ENCODE results near the gene RCCD1.

RCCD1 gene

GRCh38 chr15:90945091-90945490 lies 9.6 kb upstream of the RCCD1 start:
- H3K27me3 ChIP-seq (ENCODE audit: insufficient read depth, poor library complexity, severe bottlenecking), result no peaks in the 10 kb centered on the region
- peaks cover 9% of the 10 kb centered on the region for H3K4me1 ChIP-seq (ENCODE audit: insufficient read depth, poor library complexity, severe bottlenecking)
- H3K4me3 ChIP-seq (ENCODE audit: severe bottlenecking), result no peak overlapping the region
- no peaks in the 10 kb centered on the region for H3K9me3 ChIP-seq (ENCODE audit: severe bottlenecking)
- no peak overlapping the region for H3K27ac ChIP-seq (ENCODE audit: poor library complexity, severe bottlenecking)
- no peak for TF ChIP-seq CTCF (IDR thresholded peaks at IDR 0.05; ENCODE audit: poor library complexity, severe bottlenecking)
- no peak for ATAC-seq (ENCODE audit: low read depth)
- no peak for DNase-seq (ENCODE audit: low spot score)
- H3K36me3 ChIP-seq (ENCODE audit: low read depth), result peaks cover 93% of the 10 kb centered on the region

GRCh38 chr15:90946538-90946937 lies 8.1 kb upstream of the RCCD1 start:
- TF ChIP-seq CTCF (IDR thresholded peaks at IDR 0.05; ENCODE audit: poor library complexity, severe bottlenecking), result no peak
- Histone ChIP-seq H3K9me3 (ENCODE audit: severe bottlenecking) (no peaks in the 10 kb centered on the region), H3K4me3 (ENCODE audit: severe bottlenecking) (no peak overlapping the region), H3K27ac (ENCODE audit: poor library complexity, severe bottlenecking) (no peak overlapping the region), H3K4me1 (ENCODE audit: insufficient read depth, poor library complexity, severe bottlenecking) (peaks cover 9% of the 10 kb centered on the region), H3K36me3 (ENCODE audit: low read depth) (peaks cover 93% of the 10 kb centered on the region), H3K27me3 (ENCODE audit: insufficient read depth, poor library complexity, severe bottlenecking) (no peaks in the 10 kb centered on the region)
- ATAC-seq (ENCODE audit: low read depth) (no peak), DNase-seq (ENCODE audit: low spot score) (no peak)

- H3K4me3 ChIP-seq (ENCODE audit: severe bottlenecking), result no peak overlapping the region
- TF ChIP-seq CTCF (IDR thresholded peaks at IDR 0.05; ENCODE audit: poor library complexity, severe bottlenecking), result no peak
- H3K4me1 ChIP-seq (ENCODE audit: insufficient read depth, poor library complexity, severe bottlenecking), result peaks cover 9% of the 10 kb centered on the region
- ATAC-seq (ENCODE audit: low read depth) (no peak), DNase-seq (ENCODE audit: low spot score) (no peak)
- no peak overlapping the region for H3K27ac ChIP-seq (ENCODE audit: poor library complexity, severe bottlenecking)
- H3K36me3 ChIP-seq (ENCODE audit: low read depth), result peaks cover 95% of the 10 kb centered on the region
- no peaks in the 10 kb centered on the region for H3K27me3 ChIP-seq (ENCODE audit: insufficient read depth, poor library complexity, severe bottlenecking)
- H3K9me3 ChIP-seq (ENCODE audit: severe bottlenecking), result no peaks in the 10 kb centered on the region
Measured at GRCh38 chr15:90946941-90947576, 7.6 kb upstream of the RCCD1 start.

- peaks cover 88% of the 10 kb centered on the region for H3K36me3 ChIP-seq (ENCODE audit: low read depth)
Measured at GRCh38 chr15:90947577-90948357, 6.9 kb upstream of the RCCD1 start.

More at GRCh38 chr15:90947577-90948357, 6.9 kb upstream of the RCCD1 start:
- no peak for TF ChIP-seq CTCF (IDR thresholded peaks at IDR 0.05; ENCODE audit: poor library complexity, severe bottlenecking)
- H3K27ac ChIP-seq (ENCODE audit: poor library complexity, severe bottlenecking), result no peak overlapping the region
- no peaks in the 10 kb centered on the region for H3K27me3 ChIP-seq (ENCODE audit: insufficient read depth, poor library complexity, severe bottlenecking)
- no peak overlapping the region for H3K4me3 ChIP-seq (ENCODE audit: severe bottlenecking)
- no peaks in the 10 kb centered on the region for H3K9me3 ChIP-seq (ENCODE audit: severe bottlenecking)
- ATAC-seq (ENCODE audit: low read depth) (no peak), DNase-seq (ENCODE audit: low spot score) (no peak)
- peaks cover 9% of the 10 kb centered on the region for H3K4me1 ChIP-seq (ENCODE audit: insufficient read depth, poor library complexity, severe bottlenecking)
